HCT116 (cell line): Measurements from ENCODE around the gene SOX2. TPM values are rescaled to one million over a fixed set of nuclear protein-coding genes. Genes with fewer than 3 reads are reported as not detected.

Source experiments
- ATAC-seq: fragments of 200-7000 bp; cut with Tn5 transposase; 2 replicates; pipeline ENCODE4 v1.9.1; 2020; ENCODE audit warnings: mild to moderate bottlenecking, moderate library complexity
- BruUV-seq: library from RNA; stranded (reverse); fragments of 400-500 nt; replicated peaks from 2 replicates; lab custom pipeline; 2021; lab: Mats Ljungman, UMichigan
- CTCF ChIA-PET: fragments of 300-600 bp; sonication (Branson Sonifier 250); formaldehyde crosslinking; loops from one replicate; lab custom pipeline; 2021; ENCODE audit warnings: antibody characterized with exemption; lab: Charles Lee
- POLR2A ChIA-PET: fragments of 300-600, 350-600 bp; sonication (Branson Sonifier 250); formaldehyde crosslinking; loops from one replicate; lab custom pipeline; 2021; ENCODE audit warnings: antibody characterized with exemption; lab: Charles Lee
- RAD21 ChIA-PET, 2 experiments: fragments of 300-600 bp; sonication (Branson Sonifier 250); formaldehyde crosslinking; loops; one replicate each; lab custom pipeline; 2023; ENCODE audit warnings: low total read pairs in 2 of 2; ENCODE audit not compliant: uncharacterized antibody in 2 of 2, unreplicated experiment in 2 of 2, low non-redundant PET in 1 of 2; lab: Charles Lee
- DNase-seq: peaks from one replicate; pipeline ENCODE4 v3.0.0-alpha.2; 2010; ENCODE audit warnings: low read depth, low spot score
- H2AFZ ChIP-seq: fragments of 200-600 bp; shearing (Covaris generic), sonication (generic); 2 replicates; pipeline ENCODE4 v1.6.1; 2017; ENCODE audit warnings: low read depth, mixed run types, mixed read lengths, antibody characterized with exemption, low read length; ENCODE audit not compliant: poor library complexity, severe bottlenecking
- H3K27ac ChIP-seq: 2 replicates; pipeline ENCODE4 v1.5.1; 2012; ENCODE audit warnings: low read depth, low read length
- H3K27me3 ChIP-seq: fragments of 200-600 bp; sonication (generic); 2 replicates; pipeline ENCODE4 v1.6.1; 2016; ENCODE audit warnings: mixed run types, low read length, mixed read lengths; ENCODE audit not compliant: insufficient read depth
- H3K36me3 ChIP-seq, 2 experiments: fragments of 200-500 bp in 1 of 2; fragments of 200-600 bp in 1 of 2; sonication (Bioruptor generic) in 1 of 2; sonication (generic) in 1 of 2; 2 replicates each; pipeline versions ENCODE4 v1.5.1 to v1.6.1; 2014 to 2016; ENCODE audit warnings: low read length in 2 of 2, inconsistent platforms in 1 of 2, mixed read lengths in 1 of 2, mixed run types in 1 of 2; ENCODE audit not compliant: insufficient read depth in 2 of 2, control insufficient read depth in 1 of 2
- H3K4me1 ChIP-seq, 2 experiments: fragments of 200-600 bp in 1 of 2; sonication (generic) in 1 of 2; 2 replicates each; pipeline versions ENCODE4 v1.5.1 to v1.6.1; 2012 to 2017; ENCODE audit warnings: low read length in 2 of 2, inconsistent platforms in 1 of 2, mild to moderate bottlenecking in 1 of 2, mixed read lengths in 1 of 2, mixed run types in 1 of 2, moderate library complexity in 1 of 2; ENCODE audit not compliant: insufficient read depth in 2 of 2, control insufficient read depth in 1 of 2
- H3K4me2 ChIP-seq: fragments of 200-600 bp; sonication (generic); 2 replicates; pipeline ENCODE4 v1.6.1; 2017; ENCODE audit warnings: mixed run types, low read length, mixed read lengths
- H3K4me3 ChIP-seq, 2 experiments: fragments of 200-600 bp in 1 of 2; sonication (generic) in 1 of 2; replicated peaks in 1 of 2; 2 replicates each; pipeline ENCODE4 v1.5.1; 2011 to 2016; ENCODE audit warnings: low read length in 2 of 2, control low read depth in 1 of 2, low read depth in 1 of 2, mild to moderate bottlenecking in 1 of 2, mixed read lengths in 1 of 2, mixed run types in 1 of 2
- H3K79me2 ChIP-seq: fragments of 200-600 bp; sonication (generic); 2 replicates; pipeline ENCODE4 v1.6.1; 2017; ENCODE audit warnings: mild to moderate bottlenecking, mixed run types, low read length, moderate library complexity, mixed read lengths; ENCODE audit not compliant: insufficient read depth
- H3K9ac ChIP-seq: fragments of 200-600 bp; sonication (generic); 2 replicates; pipeline ENCODE4 v1.6.1; 2016; ENCODE audit warnings: low read length, mixed read lengths
- H3K9me2 ChIP-seq: fragments of 200-600 bp; sonication (generic), shearing (Covaris generic); 2 replicates; pipeline ENCODE4 v1.6.1; 2017; ENCODE audit warnings: mixed run types, mild to moderate bottlenecking, moderate library complexity; ENCODE audit not compliant: insufficient read depth
- H3K9me3 ChIP-seq, 2 experiments: fragments of 200-500 bp in 1 of 2; fragments of 200-600 bp in 1 of 2; sonication (Bioruptor generic) in 1 of 2; sonication (generic) in 1 of 2; 2 replicates each; pipeline ENCODE4 v1.6.1; 2014 to 2017; ENCODE audit warnings: low read length in 2 of 2, mixed read lengths in 2 of 2, inconsistent platforms in 1 of 2, low read depth in 1 of 2, mild to moderate bottlenecking in 1 of 2, mixed run types in 1 of 2, moderate library complexity in 1 of 2; ENCODE audit not compliant: control insufficient read depth in 1 of 2, insufficient read depth in 1 of 2
- H4K20me1 ChIP-seq: fragments of 200-600 bp; sonication (generic), shearing (Covaris generic); 2 replicates; pipeline ENCODE4 v1.6.1; 2017; ENCODE audit warnings: mixed run types, mild to moderate bottlenecking, moderate library complexity; ENCODE audit not compliant: insufficient read depth
- CEBPB ChIP-seq: IDR thresholded peaks from 2 replicates; pipeline ENCODE4 v1.6.1; 2012; ENCODE audit warnings: low read depth
- EGR1 ChIP-seq: IDR thresholded peaks from 2 replicates; pipeline ENCODE4 v1.6.1; 2012; ENCODE audit warnings: low read depth
- EZH2 ChIP-seq: fragments of 200-600 bp; sonication (generic); IDR thresholded peaks from 2 replicates; pipeline ENCODE4 v1.6.1; 2017; ENCODE audit warnings: antibody characterized with exemption, mixed run types
- FOSL1 ChIP-seq: IDR thresholded peaks from 2 replicates; pipeline ENCODE4 v1.6.1; 2012; ENCODE audit warnings: low read depth
- JUND ChIP-seq: IDR thresholded peaks from 2 replicates; pipeline ENCODE4 v1.6.1; 2012
- POLR2A ChIP-seq: IDR thresholded peaks from 2 replicates; pipeline ENCODE4 v1.7.0; 2011; ENCODE audit warnings: borderline replicate concordance; ENCODE audit not compliant: insufficient read depth, insufficient read length; ENCODE audit errors: extremely low read depth
- RAD21 ChIP-seq: IDR thresholded peaks from 2 replicates; pipeline ENCODE4 v1.6.1; 2012; ENCODE audit warnings: low read depth, mild to moderate bottlenecking
- SP1 ChIP-seq: IDR thresholded peaks from 2 replicates; pipeline ENCODE4 v1.6.1; 2012; ENCODE audit warnings: low read depth
- SRF ChIP-seq: IDR thresholded peaks from 2 replicates; pipeline ENCODE4 v1.6.1; 2012; ENCODE audit warnings: low read depth
- TCF7L2 ChIP-seq: IDR thresholded peaks from 2 replicates; pipeline ENCODE4 v1.7.0; 2011; ENCODE audit warnings: borderline replicate concordance, inconsistent platforms; ENCODE audit not compliant: insufficient read depth, insufficient read length; ENCODE audit errors: extremely low read depth
- YY1 ChIP-seq: IDR thresholded peaks from 2 replicates; pipeline ENCODE4 v1.6.1; 2011; ENCODE audit warnings: low read length, low read depth, moderate library complexity, mild to moderate bottlenecking; ENCODE audit not compliant: insufficient replicate concordance; ENCODE audit errors: extremely low read depth
- ZBTB33 ChIP-seq: IDR thresholded peaks from 2 replicates; pipeline ENCODE4 v1.6.1; 2011; ENCODE audit warnings: mild to moderate bottlenecking, low read length, moderate library complexity; ENCODE audit not compliant: insufficient replicate concordance; ENCODE audit errors: extremely low read depth
- intact Hi-C: fragments of 100-400 bp; cut with micrococcal nuclease; formaldehyde crosslinking; loops from 2 replicates; pipeline ENCODE4 v1.10.0; 2022
- total RNA-seq: library from RNA; stranded (reverse); gene quantifications from one replicate; pipeline ENCODE4 v1.2.1, GENCODE V29; 2021; ENCODE audit not compliant: unreplicated experiment
- TF ChIP-seq, protein P1 (sequence below): IDR thresholded peaks from 2 replicates; pipeline ENCODE4 v1.6.1; 2012
- TF ChIP-seq, protein P2 (sequence below): IDR thresholded peaks from 2 replicates; pipeline ENCODE4 v1.6.1; 2012; ENCODE audit warnings: low read depth
- TF ChIP-seq, protein P3 (sequence below), 3 experiments: fragments of 200-600 bp in 1 of 3; sonication (generic) in 1 of 3; IDR thresholded peaks in 2 of 3; conservative IDR thresholded peaks in 1 of 3; 2 replicates each; pipeline ENCODE4 v1.5.1; 2012 to 2017; ENCODE audit warnings: low read depth in 2 of 3, low read length in 2 of 3, antibody characterized with exemption in 1 of 3, borderline replicate concordance in 1 of 3, control low read depth in 1 of 3, mild to moderate bottlenecking in 1 of 3, mixed read lengths in 1 of 3, mixed run types in 1 of 3, moderate library complexity in 1 of 3; ENCODE audit not compliant: insufficient read depth in 1 of 3

Gene SOX2
- total RNA-seq, 1 experiment from 2014 or later = 0.15 TPM

DNA sequence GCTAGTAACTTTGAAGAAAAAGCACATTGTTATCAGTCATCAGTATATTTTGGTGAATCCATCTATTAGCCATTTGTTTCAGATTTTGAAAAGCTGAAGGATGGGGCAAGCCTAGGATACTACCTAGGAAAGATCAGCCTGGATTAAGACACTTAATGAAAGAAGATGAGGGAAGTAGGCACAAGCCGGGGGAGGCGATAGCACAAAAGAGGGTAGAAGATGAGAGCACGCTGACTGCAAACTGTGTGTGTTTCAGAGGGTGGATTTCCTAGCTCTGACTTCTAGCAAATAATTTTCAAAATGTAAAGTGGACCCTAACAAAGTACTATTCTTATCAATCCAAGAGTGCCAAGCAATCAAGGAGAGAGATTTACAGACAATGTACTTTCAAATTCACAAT is 22.2 kb upstream of the SOX2 start (continued):
- TF ChIP-seq TCF7L2 (no peak), EZH2 (no peak)
- TF ChIP-seq, all 23 proteins: peak for 0

DNA sequence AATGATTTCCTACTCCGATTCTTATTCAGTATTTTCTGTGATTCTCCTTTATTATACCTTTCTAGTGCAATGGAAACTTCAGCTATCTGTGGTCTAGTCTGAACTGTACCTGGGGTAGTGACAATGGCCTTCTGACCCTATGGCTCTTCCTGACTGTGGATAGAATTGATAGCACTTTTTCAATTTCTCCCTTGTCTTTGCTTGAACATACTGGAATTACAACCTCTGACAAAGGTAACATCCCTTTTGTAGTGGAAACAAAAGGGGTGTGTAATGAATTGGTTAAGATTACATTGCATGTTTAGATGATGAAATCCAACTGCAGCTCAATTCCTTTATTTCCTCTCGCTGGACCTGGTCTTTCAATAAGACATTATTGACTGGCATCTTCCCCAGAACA is 21.0 kb upstream of the SOX2 start:
- H4K20me1 ChIP-seq = no peaks in the 10 kb centered on the region
- H3K36me3 ChIP-seq = no peaks in the 10 kb centered on the region
- no peak overlapping the region for H3K9ac ChIP-seq
- no peak overlapping the region for H3K27ac ChIP-seq
- no TSS peak for BruUV-seq
- H3K4me1 ChIP-seq = no peaks in the 10 kb centered on the region
- TF ChIP-seq, protein P1, sequence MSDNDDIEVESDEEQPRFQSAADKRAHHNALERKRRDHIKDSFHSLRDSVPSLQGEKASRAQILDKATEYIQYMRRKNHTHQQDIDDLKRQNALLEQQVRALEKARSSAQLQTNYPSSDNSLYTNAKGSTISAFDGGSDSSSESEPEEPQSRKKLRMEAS = no peak
- TF ChIP-seq FOSL1 = no peak
- no peak for TF ChIP-seq POLR2A
- no peak for TF ChIP-seq JUND
- TF ChIP-seq, protein P2, sequence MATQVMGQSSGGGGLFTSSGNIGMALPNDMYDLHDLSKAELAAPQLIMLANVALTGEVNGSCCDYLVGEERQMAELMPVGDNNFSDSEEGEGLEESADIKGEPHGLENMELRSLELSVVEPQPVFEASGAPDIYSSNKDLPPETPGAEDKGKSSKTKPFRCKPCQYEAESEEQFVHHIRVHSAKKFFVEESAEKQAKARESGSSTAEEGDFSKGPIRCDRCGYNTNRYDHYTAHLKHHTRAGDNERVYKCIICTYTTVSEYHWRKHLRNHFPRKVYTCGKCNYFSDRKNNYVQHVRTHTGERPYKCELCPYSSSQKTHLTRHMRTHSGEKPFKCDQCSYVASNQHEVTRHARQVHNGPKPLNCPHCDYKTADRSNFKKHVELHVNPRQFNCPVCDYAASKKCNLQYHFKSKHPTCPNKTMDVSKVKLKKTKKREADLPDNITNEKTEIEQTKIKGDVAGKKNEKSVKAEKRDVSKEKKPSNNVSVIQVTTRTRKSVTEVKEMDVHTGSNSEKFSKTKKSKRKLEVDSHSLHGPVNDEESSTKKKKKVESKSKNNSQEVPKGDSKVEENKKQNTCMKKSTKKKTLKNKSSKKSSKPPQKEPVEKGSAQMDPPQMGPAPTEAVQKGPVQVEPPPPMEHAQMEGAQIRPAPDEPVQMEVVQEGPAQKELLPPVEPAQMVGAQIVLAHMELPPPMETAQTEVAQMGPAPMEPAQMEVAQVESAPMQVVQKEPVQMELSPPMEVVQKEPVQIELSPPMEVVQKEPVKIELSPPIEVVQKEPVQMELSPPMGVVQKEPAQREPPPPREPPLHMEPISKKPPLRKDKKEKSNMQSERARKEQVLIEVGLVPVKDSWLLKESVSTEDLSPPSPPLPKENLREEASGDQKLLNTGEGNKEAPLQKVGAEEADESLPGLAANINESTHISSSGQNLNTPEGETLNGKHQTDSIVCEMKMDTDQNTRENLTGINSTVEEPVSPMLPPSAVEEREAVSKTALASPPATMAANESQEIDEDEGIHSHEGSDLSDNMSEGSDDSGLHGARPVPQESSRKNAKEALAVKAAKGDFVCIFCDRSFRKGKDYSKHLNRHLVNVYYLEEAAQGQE = no peak
- TF ChIP-seq ZBTB33 = no peak
- no peak for TF ChIP-seq CEBPB
- no peak for TF ChIP-seq SRF
- no peak for TF ChIP-seq RAD21
- TF ChIP-seq SP1 = no peak
- TF ChIP-seq TCF7L2 = no peak
- no peak for TF ChIP-seq EGR1
- TF ChIP-seq EZH2 = no peak
- TF ChIP-seq YY1 = no peak
- TF ChIP-seq, protein P3, sequence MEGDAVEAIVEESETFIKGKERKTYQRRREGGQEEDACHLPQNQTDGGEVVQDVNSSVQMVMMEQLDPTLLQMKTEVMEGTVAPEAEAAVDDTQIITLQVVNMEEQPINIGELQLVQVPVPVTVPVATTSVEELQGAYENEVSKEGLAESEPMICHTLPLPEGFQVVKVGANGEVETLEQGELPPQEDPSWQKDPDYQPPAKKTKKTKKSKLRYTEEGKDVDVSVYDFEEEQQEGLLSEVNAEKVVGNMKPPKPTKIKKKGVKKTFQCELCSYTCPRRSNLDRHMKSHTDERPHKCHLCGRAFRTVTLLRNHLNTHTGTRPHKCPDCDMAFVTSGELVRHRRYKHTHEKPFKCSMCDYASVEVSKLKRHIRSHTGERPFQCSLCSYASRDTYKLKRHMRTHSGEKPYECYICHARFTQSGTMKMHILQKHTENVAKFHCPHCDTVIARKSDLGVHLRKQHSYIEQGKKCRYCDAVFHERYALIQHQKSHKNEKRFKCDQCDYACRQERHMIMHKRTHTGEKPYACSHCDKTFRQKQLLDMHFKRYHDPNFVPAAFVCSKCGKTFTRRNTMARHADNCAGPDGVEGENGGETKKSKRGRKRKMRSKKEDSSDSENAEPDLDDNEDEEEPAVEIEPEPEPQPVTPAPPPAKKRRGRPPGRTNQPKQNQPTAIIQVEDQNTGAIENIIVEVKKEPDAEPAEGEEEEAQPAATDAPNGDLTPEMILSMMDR (IDR thresholded peaks at IDR 0.05 in 2 of 3, conservative IDR thresholded peaks at IDR 0.05 in 1 of 3; ENCODE audit: borderline replicate concordance in 1 of 3, insufficient read depth in 1 of 3, low read depth in 2 of 3, low read length in 2 of 3) = no peak
- no peak overlapping the region for H3K4me2 ChIP-seq
- intact Hi-C loops = no loop called here
- ATAC-seq (no peak), DNase-seq (no peak)
- POLR2A ChIA-PET = no interaction called here
- H2AFZ ChIP-seq = no peak overlapping the region
- CTCF ChIA-PET = interaction anchor here (1.2 kb wide), 1 partner anchor 10 kb away, joined by 3 read pairs; no protein-coding TSS in a partner anchor
- no peaks in the 10 kb centered on the region for H3K9me3 ChIP-seq
- H3K9me2 ChIP-seq = no peaks in the 10 kb centered on the region
- H3K4me3 ChIP-seq = no peak overlapping the region
- no peaks in the 10 kb centered on the region for H3K27me3 ChIP-seq
- RAD21 ChIA-PET = no interaction called here
- H3K79me2 ChIP-seq = no peaks in the 10 kb centered on the region
